ENCODE results near the gene KLRF1.
"Not testable (repeated sequence)": the region's sequence is repeated elsewhere in the genome, so short reads cannot be mapped to it uniquely, and the experiment has no call there.

Gene KLRF1

DNA sequence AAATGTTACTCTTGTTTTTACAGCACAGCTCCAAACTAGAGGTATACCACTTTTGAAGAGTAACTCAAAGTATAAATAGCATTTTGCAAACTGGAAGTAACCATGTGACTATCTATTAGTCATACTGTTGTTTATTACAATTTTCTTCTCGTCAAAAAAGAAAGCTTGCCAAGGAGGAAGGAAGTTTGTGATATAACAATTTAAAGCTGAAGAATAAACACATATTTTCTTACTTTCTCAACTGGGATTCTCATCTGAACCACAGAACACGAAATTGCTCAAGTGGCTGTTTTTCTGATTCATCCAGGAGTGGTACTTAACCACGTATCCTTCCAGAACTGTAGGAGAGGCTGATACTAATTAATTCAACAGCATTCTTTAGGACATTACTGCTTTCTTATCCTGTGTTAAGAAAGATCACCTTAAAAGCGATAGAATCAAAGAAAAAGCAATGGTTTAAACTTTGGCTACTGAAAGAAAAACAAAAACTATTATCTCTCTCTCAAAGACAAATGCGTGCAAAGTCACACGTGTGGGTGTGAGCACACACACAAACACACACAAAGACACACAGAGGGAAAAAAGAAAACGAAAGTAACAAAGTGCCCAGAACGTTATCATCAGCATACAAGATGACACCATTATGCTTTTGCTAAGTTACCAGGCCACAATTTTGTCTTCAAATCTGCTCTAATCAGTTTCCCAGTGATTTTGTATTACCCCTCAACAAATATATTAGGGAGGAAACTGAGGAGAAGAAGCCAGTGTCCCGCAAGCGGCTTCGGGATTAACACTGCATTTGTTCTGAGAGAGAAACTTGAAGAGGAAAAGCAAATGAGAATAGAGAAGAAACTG, 42.3 kb downstream of the KLRF1 start, which contains the start of gene CLEC2B:
Gene CLEC2B, minus strand, starts transcription at position 48 of the 855 bp plus-strand sequence.
- in situ Hi-C loops (cut with HindIII; ENCODE audit: low sequenced_read_pairs) = no loop called here

DNA sequence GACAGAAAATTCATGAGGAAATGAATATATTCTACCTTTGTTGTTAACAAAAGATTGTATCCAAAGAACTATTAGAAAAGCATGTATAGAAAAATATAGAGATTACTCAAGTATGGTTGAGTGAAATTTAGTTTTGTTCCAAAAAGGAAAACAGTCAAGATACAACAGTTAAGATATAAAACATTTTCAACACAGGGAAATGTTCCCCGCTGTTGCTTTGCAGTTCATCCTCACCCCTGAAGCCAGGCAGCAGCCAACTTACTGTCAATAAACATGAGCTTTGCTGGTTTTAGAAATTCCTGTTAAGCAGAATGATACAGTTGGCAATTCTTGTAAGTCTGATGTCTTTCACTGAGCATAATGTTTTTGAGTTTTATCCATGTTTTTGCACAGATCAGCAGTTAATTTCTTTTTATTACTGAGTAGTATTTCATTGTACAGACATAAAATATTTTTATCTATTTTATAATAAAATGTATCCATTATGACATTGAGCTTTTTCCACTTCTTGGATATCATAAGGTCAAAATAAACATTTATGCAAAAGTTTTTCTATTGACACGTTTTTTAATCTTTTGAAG, 43.1 kb downstream of the KLRF1 start:
- in situ Hi-C loops (cut with HindIII; ENCODE audit: low sequenced_read_pairs) = no loop called here

DNA sequence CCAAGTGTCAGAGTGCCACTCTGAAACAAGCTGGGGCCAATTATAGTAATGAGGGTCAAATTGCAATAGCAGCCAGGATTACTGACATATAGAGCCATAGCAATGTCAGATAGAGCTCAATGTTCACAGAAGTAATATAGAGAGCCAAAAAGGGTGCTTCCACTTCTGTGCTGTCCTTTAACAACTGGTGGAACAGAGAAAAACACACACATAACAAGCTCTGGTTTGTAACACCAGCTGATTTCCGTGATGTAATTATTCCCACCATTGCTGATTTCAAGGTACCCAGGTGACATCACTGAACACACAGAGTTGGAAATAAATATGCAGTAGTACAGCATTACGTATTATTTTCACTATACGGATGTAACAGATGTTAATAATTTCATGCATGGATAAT, 44.9 kb downstream of the KLRF1 start:
- in situ Hi-C loops (cut with HindIII; ENCODE audit: low sequenced_read_pairs) = no loop called here

DNA sequence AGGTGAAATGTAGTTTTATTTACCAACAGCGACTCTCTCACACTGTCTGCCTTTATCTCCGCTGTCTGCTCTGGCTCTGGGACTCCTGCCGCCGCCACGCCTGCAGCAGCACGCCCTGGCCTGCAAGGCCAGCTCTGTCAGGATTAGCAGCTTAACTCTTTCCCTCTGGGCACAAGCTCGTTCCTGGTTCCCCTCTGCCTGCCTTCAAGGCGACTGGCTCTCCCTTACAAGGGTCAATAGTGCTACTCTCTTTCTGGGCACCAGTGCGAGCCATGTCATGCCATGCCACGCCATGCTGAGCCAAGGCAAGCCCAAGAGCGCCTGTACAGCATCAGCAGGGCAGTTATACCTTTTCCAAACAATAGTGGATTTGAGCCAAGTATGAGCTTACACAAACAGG, 45.5 kb downstream of the KLRF1 start:
- in situ Hi-C loops (cut with HindIII; ENCODE audit: low sequenced_read_pairs) = no loop called here

DNA sequence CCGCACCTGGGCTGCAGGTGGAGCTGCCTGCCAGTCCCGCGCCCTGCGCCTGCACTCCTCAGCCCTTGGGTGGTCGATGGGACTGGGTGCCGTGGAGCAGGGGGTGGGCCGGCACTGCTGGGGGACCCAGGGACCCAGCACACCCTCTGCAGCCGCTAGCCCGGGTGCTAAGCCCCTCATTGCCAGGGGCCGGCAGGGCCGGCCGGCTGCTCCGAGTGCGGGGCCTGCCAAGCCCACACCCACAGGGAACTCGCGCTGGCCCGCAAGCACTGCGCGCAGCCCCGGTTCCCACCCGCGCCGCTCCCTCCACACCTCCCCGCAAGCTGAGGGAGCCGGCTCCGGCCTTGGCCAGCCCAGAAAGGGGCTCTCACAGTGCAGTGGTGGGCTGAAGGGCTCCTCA, 48.8 kb downstream of the KLRF1 start:
- in situ Hi-C loops (cut with HindIII; ENCODE audit: low sequenced_read_pairs) = not testable (repeated sequence)

DNA sequence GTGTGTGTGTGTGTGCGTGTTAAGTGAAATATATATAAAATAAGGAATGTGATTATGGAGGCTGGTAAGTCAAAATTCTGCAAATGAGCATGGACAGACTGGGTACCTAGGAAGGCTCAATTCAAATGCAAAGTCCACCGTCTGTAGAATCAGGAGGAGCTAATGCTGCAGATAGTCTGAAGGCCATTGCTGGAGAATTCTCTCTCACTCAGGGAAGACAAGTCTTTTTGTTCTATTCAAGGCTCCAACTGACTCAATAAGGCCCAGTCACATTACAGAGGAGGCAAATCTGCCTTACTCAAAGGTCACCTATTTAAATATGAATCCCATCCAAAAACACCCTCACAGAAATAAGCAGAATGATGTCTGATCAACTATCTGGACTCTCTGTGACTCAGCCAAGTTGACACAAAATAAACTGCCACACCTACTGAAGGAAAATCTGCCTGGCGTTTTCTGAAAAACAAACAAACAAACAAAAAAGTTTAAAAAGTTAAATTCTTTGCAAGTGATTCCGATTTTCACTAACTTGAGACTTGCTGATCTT, 53.3 kb downstream of the KLRF1 start:
- in situ Hi-C loops (cut with HindIII; ENCODE audit: low sequenced_read_pairs) = no loop called here

DNA sequence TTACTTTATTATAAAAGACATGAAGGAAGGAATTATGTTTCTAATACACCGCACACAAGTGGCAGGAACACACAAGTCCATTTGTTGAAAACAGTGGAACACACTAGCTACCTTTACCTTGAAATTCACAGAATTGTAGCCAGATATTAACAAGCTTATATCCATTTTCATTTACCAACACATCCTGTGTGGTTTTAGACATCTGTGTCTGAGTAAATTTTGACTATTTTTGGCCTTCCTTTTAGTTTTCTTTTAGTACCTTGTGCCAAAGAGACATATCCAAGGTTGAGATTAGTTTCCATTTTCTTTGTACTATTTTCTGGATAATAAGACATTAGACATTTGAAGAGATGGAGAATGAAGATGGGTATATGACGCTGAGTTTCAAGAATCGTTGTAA, 54.0 kb downstream of the KLRF1 start, which contains the start of gene KLRF2:
Gene KLRF2, plus strand, starts transcription at position 244 of the 400 bp plus-strand sequence. Its CDS starts 107 bp downstream, at position 351.
- in situ Hi-C loops (cut with HindIII; ENCODE audit: low sequenced_read_pairs) = no loop called here

DNA sequence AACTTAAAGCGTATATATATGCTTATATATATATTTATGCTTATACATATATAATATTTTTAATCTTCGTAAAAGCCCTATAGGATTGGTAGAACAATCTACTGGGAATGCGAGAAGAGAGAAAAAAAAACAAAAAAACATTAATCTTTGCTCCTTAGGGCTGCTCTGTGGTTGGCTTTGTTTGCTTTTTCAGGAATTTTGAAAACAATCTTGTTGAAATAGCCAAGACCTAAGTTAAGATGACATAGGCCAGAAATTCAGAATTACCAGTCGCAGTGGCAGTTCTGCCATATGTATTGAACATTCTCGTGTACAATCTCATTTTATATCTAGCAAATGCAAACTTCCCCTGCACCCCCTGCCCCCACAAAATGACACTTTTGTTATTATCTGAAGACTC, 54.7 kb downstream of the KLRF1 start:
- in situ Hi-C loops (cut with HindIII; ENCODE audit: low sequenced_read_pairs) = no loop called here

DNA sequence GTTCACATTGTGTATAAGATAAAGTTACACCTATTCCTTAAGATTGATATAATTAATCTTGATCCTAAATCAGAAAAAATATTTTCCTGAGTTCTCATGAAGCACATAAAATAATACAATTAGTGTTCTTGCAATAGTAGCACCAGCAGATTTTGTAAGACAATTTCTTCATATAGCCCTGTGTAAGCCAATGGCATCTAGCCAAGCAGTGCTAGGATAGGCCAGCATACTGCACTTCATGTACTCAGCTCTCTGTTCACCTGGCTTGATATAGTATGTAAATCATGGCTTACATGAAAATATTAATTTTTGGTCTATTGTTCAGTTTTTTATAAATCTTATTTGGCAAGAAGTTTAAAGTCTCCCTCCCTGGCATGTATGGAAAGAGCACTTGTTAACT, 55.9 kb downstream of the KLRF1 start:
- in situ Hi-C loops (cut with HindIII; ENCODE audit: low sequenced_read_pairs) = no loop called here

DNA sequence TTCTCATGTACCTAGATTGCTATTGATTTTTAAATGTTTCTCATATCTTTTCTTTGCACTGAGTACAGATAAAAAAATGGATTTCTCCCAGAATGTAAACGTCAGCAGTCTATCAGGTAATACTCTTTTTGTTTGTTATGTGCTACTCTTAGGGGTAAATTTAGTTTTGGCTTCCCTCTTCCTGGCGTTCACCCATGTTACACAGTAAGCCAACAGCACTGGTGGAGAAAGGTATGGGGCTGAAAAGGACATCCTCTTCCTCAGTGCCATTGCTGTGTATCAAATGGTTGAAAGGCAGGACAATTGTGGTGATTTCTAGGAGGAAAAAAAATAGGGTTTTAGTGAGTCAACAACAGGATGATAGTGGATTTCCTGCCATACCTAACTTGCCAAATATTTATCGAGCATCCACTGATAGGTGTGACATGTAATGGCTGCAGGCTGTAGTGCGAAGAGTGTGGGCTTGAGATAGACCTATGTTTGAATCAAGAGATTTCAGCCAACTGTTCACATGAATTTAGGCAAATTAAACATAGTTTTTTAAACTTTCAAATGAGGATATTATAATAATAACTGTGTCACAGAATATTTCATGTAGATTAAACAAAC, 61.5 kb downstream of the KLRF1 start:
- in situ Hi-C loops (cut with HindIII; ENCODE audit: low sequenced_read_pairs) = no loop called here

Measured in DLD1 (cell line).